ENCODE data around the gene C2CD3. TPM values are rescaled to one million over a fixed set of nuclear protein-coding genes. Genes with fewer than 3 reads are reported as not detected.

Gene C2CD3
- total and polyA plus RNA-seq, 10 of the 15 experiments (the other 5 are each of a cell fraction or from before 2014, with no cell fraction given) = 2.3 to 24.0 (median 16.3) TPM

DNA sequence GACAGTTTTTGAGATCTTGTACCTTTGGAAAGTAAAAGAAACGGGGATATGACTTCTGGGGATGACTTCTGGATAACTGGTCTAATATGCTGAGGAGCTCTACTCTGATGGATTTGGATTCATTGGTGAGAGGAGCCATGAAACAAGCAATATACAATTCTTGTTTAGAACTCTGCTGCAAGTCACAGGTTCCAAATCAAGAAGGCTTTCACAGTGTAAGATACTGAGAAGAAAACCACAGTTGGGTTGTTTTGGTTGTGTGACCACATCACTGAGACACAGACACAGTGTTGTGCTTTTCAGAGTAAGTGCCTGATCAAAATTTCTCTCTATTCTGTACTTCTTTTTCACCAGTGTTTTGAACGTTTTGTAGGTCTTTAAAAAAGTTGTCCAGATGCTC, 175.1 kb downstream of the C2CD3 start (continued):
- TF ChIP-seq MLLT1 (IDR thresholded peaks at IDR 0.05) (no peak), NR2F1 (conservative IDR thresholded peaks at IDR 0.05) (no peak), YY1 (IDR thresholded peaks at IDR 0.05; ENCODE audit: low read depth, low read length) (no peak), CEBPB (IDR thresholded peaks at IDR 0.05; ENCODE audit: borderline replicate concordance in 1 of 2, low read depth in 2 of 2, low read length in 2 of 2) (no peak), RUNX3 (IDR thresholded peaks at IDR 0.05; ENCODE audit: low read length) (peak; percentile 89), EP300 (IDR thresholded peaks at IDR 0.05; ENCODE audit: borderline replicate concordance in 1 of 2, control insufficient read depth in 1 of 2, low read depth in 2 of 2, low read length in 2 of 2) (peak in 1 of 2 experiments; percentile 48; a peak in 1 of 4 replicates), FOXM1 (IDR thresholded peaks at IDR 0.05; ENCODE audit: low read depth, low read length) (0 out of 2 replicates have a peak, but pooled peaks have one; percentile 26), MYB (IDR thresholded peaks at IDR 0.05; ENCODE audit: borderline replicate concordance, low read depth, low read length) (no peak), SMC3 (IDR thresholded peaks at IDR 0.05; ENCODE audit: borderline replicate concordance, low read length) (no peak), USF2 (IDR thresholded peaks at IDR 0.05; ENCODE audit: borderline replicate concordance, low read depth, low read length) (no peak), SRF (IDR thresholded peaks at IDR 0.05; ENCODE audit: low read depth in 2 of 2, low read length in 2 of 2) (no peak), SREBF1 (IDR thresholded peaks at IDR 0.05; ENCODE audit: low read length) (no peak), EGR1 (IDR thresholded peaks at IDR 0.05; ENCODE audit: borderline replicate concordance in 1 of 2, low read depth in 2 of 2, low read length in 2 of 2) (no peak), POU2F2 (IDR thresholded peaks at IDR 0.05; ENCODE audit: borderline replicate concordance, low read depth, low read length) (no peak), ATF3 (IDR thresholded peaks at IDR 0.05; ENCODE audit: borderline replicate concordance, extremely low read depth, low read depth, low read length) (no peak), STAT3 (IDR thresholded peaks at IDR 0.05; ENCODE audit: low read depth, low read length) (0 out of 2 replicates have a peak, but pooled peaks have one; percentile 21), BMI1 (IDR thresholded peaks at IDR 0.05; ENCODE audit: borderline replicate concordance) (no peak)
- TF ChIP-seq, protein P1, sequence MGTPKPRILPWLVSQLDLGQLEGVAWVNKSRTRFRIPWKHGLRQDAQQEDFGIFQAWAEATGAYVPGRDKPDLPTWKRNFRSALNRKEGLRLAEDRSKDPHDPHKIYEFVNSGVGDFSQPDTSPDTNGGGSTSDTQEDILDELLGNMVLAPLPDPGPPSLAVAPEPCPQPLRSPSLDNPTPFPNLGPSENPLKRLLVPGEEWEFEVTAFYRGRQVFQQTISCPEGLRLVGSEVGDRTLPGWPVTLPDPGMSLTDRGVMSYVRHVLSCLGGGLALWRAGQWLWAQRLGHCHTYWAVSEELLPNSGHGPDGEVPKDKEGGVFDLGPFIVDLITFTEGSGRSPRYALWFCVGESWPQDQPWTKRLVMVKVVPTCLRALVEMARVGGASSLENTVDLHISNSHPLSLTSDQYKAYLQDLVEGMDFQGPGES (IDR thresholded peaks at IDR 0.05) = no peak
- TF ChIP-seq, protein P2, sequence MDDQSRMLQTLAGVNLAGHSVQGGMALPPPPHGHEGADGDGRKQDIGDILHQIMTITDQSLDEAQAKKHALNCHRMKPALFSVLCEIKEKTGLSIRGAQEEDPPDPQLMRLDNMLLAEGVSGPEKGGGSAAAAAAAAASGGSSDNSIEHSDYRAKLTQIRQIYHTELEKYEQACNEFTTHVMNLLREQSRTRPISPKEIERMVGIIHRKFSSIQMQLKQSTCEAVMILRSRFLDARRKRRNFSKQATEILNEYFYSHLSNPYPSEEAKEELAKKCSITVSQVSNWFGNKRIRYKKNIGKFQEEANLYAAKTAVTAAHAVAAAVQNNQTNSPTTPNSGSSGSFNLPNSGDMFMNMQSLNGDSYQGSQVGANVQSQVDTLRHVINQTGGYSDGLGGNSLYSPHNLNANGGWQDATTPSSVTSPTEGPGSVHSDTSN (IDR thresholded peaks at IDR 0.05; ENCODE audit: insufficient replicate concordance, low read depth, low read length) = no peak
- TF ChIP-seq, protein P3, sequence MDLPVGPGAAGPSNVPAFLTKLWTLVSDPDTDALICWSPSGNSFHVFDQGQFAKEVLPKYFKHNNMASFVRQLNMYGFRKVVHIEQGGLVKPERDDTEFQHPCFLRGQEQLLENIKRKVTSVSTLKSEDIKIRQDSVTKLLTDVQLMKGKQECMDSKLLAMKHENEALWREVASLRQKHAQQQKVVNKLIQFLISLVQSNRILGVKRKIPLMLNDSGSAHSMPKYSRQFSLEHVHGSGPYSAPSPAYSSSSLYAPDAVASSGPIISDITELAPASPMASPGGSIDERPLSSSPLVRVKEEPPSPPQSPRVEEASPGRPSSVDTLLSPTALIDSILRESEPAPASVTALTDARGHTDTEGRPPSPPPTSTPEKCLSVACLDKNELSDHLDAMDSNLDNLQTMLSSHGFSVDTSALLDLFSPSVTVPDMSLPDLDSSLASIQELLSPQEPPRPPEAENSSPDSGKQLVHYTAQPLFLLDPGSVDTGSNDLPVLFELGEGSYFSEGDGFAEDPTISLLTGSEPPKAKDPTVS (IDR thresholded peaks at IDR 0.05; ENCODE audit: low read depth, low read length) = no peak
